GM12801 (cell line): ENCODE results near the gene TSTD2.

Experiments
- CTCF ChIP-seq: IDR thresholded peaks from one replicate; pipeline ENCODE4 v1.5.1; 2011; ENCODE audit warnings: control low read depth; ENCODE audit not compliant: insufficient read length; ENCODE audit errors: extremely low read depth

TSTD2 gene

GRCh38 chr9:97645720-97646119 is 12.6 kb upstream of the TSTD2 start:
- TF ChIP-seq CTCF, result no peak

GRCh38 chr9:97640325-97640724 is 7.2 kb upstream of the TSTD2 start:
- TF ChIP-seq CTCF, result no peak

GRCh38 chr9:97638666-97639065 is 5.5 kb upstream of the TSTD2 start:
- no peak for TF ChIP-seq CTCF

- no peak for TF ChIP-seq CTCF
Measured at GRCh38 chr9:97636903-97637302, 3.7 kb upstream of the TSTD2 start.

- TF ChIP-seq CTCF, result no peak
Measured at GRCh38 chr9:97635026-97635425, 1.9 kb upstream of the TSTD2 start.

- no peak for TF ChIP-seq CTCF
Measured at GRCh38 chr9:97633859-97634490, 807 bp upstream of the TSTD2 start.

GRCh38 chr9:97632248-97632984 is 752 bp downstream of the TSTD2 start:
- TF ChIP-seq CTCF, result no peak
